Transverse colon (tissue), 4 donors: ENCODE data around the gene BICDL1. TPM values are rescaled to one million over a fixed set of nuclear protein-coding genes. Genes with fewer than 3 reads are reported as not detected.

Source experiments
- DNase-seq: peaks from one replicate; pipeline ENCODE4 v3.0.0-alpha.2; 2019
- H3K27ac ChIP-seq, 4 donors: fragments of 200-600 bp; sonication (generic); 2 replicates each; pipeline ENCODE4 v1.5.1; 2016 to 2018; ENCODE audit warnings: inconsistent platforms in 4 of 4
- H3K27me3 ChIP-seq: fragments of 200-600 bp; sonication (generic); 2 replicates; pipeline ENCODE4 v1.5.1; 2017; ENCODE audit warnings: inconsistent platforms
- H3K36me3 ChIP-seq, 4 donors: fragments of 200-600 bp; sonication (generic); 2 replicates each; pipeline ENCODE4 v1.5.1; 2017 to 2019; ENCODE audit warnings: inconsistent platforms in 4 of 4
- H3K4me1 ChIP-seq, 4 donors: fragments of 200-600 bp; sonication (generic); 2 replicates each; pipeline ENCODE4 v1.5.1; 2017 to 2020; ENCODE audit warnings: inconsistent platforms in 4 of 4
- H3K4me3 ChIP-seq, 4 donors: fragments of 200-600 bp; sonication (generic); 1 replicate in 1 of 4; 2 replicates in 3 of 4; pipeline versions ENCODE4 v1.5.1 to v1.6.1; 2017 to 2019; ENCODE audit warnings: inconsistent platforms in 4 of 4
- H3K9me3 ChIP-seq, 2 donors: fragments of 200-600 bp; sonication (generic); 2 replicates each; pipeline ENCODE4 v1.5.1; 2017 to 2019; ENCODE audit warnings: inconsistent platforms in 2 of 2
- CTCF ChIP-seq, 5 experiments: fragments of 200-600 bp in 3 of 5; fragments of 450-650 bp in 2 of 5; sonication (generic) in 3 of 5; IDR thresholded peaks; 1 replicate in 2 of 5; 2 replicates in 3 of 5; pipeline ENCODE4 v1.5.1; 2016 to 2017; ENCODE audit warnings: antibody characterized with exemption in 5 of 5, inconsistent platforms in 3 of 5, mild to moderate bottlenecking in 2 of 5, moderate library complexity in 1 of 5
- EP300 ChIP-seq: sonication (generic); formaldehyde crosslinking; IDR thresholded peaks from one replicate; pipeline ENCODE4 v1.6.1; 2017; ENCODE audit warnings: antibody characterized with exemption, low read depth
- POLR2A ChIP-seq: fragments of 450-650 bp; IDR thresholded peaks from one replicate; pipeline ENCODE4 v1.6.1; 2016; ENCODE audit warnings: antibody characterized with exemption, mild to moderate bottlenecking, moderate library complexity
- POLR2AphosphoS5 ChIP-seq, 3 donors: sonication (generic); formaldehyde crosslinking; IDR thresholded peaks; one replicate each; pipeline ENCODE4 v1.6.1; 2016; ENCODE audit warnings: antibody characterized with exemption in 3 of 3
- WGBS, 2 donors: methylation state at CpG; one replicate each; pipeline ENCODE4 v1.1.5; 2018; ENCODE audit warnings: low coverage in 1 of 2; 5-methylcytosine and 5-hydroxymethylcytosine counted together
- in situ Hi-C, 4 donors: fragments of 200-750 bp; cut with MboI; loops; one replicate each; pipeline versions ENCODE4 v1.15.0 to v1.15.1; 2017; ENCODE audit warnings: low sequenced_read_pairs in 3 of 4, low pct_ligation_motif_present in 1 of 4, low pct_unique_long_range_greater_than_20kb in 1 of 4
- intact Hi-C: fragments of 100-400 bp; cut with DNase I; formaldehyde crosslinking; loops from one replicate; pipeline ENCODE4 v1.15.1; 2023; ENCODE audit warnings: low total_unique reads
- total RNA-seq, 4 donors: library from RNA; depleted of rRNA; stranded (reverse); fragments of >200 nt; gene quantifications; one replicate each; pipeline ENCODE4 v1.1.0, GENCODE V29; 2016

Gene BICDL1
- total RNA-seq, 4 donors from 2014 or later, result 3.2 to 19.5 (median 6.9) TPM

- no peaks in the 10 kb centered on the region for H3K27me3 ChIP-seq
- in situ Hi-C loops (no loop called here), intact Hi-C loops (no loop called here)
- H3K9me3 ChIP-seq, result no peaks in the 10 kb centered on the region
- 69 to 87% methylated on average over 5 to 7 of the region's 7 CpGs for WGBS, 2 donors
- H3K4me1 ChIP-seq, result peaks cover 0 to 10% (median 2%) of the 10 kb centered on the region in 4 donors
- no peak overlapping the region for H3K27ac ChIP-seq
- TF ChIP-seq EP300, result no peak
- TF ChIP-seq POLR2A, result no peak
- no peak for TF ChIP-seq POLR2AphosphoS5 (IDR thresholded peaks at IDR 0.05)
- no peak for TF ChIP-seq CTCF (IDR thresholded peaks at IDR 0.05)
- H3K36me3 ChIP-seq, result no peaks in the 10 kb centered on the region
- no peak for DNase-seq
- H3K4me3 ChIP-seq, result no peak overlapping the region
These were observed 86.1 kb downstream of the BICDL1 start for GRCh38 chr12:120075034-120075616.

GRCh38 chr12:120076651-120077050 is 87.6 kb downstream of the BICDL1 start:
- Histone ChIP-seq H3K27me3 (no peaks in the 10 kb centered on the region), H3K4me1 (peaks cover 0 to 10% (median 2%) of the 10 kb centered on the region in 4 donors), H3K36me3 (no peaks in the 10 kb centered on the region), H3K9me3 (no peaks in the 10 kb centered on the region), H3K4me3 (no peak overlapping the region), H3K27ac (no peak overlapping the region)
- in situ Hi-C loops, result no loop called here
- WGBS, 2 donors, result 99% methylated on average over 6 of the region's 6 CpGs; no CpG with 5 or more reads in 1 of the 2 donors
- intact Hi-C loops, result no loop called here
- no peak for DNase-seq
- TF ChIP-seq POLR2AphosphoS5 (IDR thresholded peaks at IDR 0.05) (no peak), POLR2A (no peak), EP300 (no peak)

GRCh38 chr12:120077260-120077659 is 88.2 kb downstream of the BICDL1 start:
- 95% methylated on average over 6 of the region's 6 CpGs; no CpG with 5 or more reads in 1 of the 2 donors for WGBS, 2 donors
- Histone ChIP-seq H3K9me3 (no peaks in the 10 kb centered on the region), H3K27ac (no peak overlapping the region), H3K4me1 (peaks cover 0 to 10% (median 2%) of the 10 kb centered on the region in 4 donors), H3K4me3 (no peak overlapping the region), H3K36me3 (no peaks in the 10 kb centered on the region), H3K27me3 (no peaks in the 10 kb centered on the region)
- in situ Hi-C loops, result no loop called here
- TF ChIP-seq EP300 (no peak), POLR2AphosphoS5 (IDR thresholded peaks at IDR 0.05) (no peak), CTCF (IDR thresholded peaks at IDR 0.05) (no peak), POLR2A (no peak)
- DNase-seq, result no peak
- intact Hi-C loops, result no loop called here

- H3K4me1 ChIP-seq, result peaks cover 0 to 10% (median 2%) of the 10 kb centered on the region in 4 donors
- TF ChIP-seq CTCF (IDR thresholded peaks at IDR 0.05), result no peak
- no peak for TF ChIP-seq POLR2AphosphoS5 (IDR thresholded peaks at IDR 0.05)
- TF ChIP-seq POLR2A, result no peak
- no peak for TF ChIP-seq EP300
- in situ Hi-C loops (no loop called here), intact Hi-C loops (no loop called here)
- H3K27ac ChIP-seq, result no peak overlapping the region
- no peaks in the 10 kb centered on the region for H3K36me3 ChIP-seq
- H3K9me3 ChIP-seq, result no peaks in the 10 kb centered on the region
- 77% methylated on average over 5 of the region's 5 CpGs; no CpG with 5 or more reads in 1 of the 2 donors for WGBS, 2 donors
- no peaks in the 10 kb centered on the region for H3K27me3 ChIP-seq
- no peak overlapping the region for H3K4me3 ChIP-seq
- no peak for DNase-seq
These were observed 89.8 kb downstream of the BICDL1 start for GRCh38 chr12:120078868-120079267.
